ENCODE results near the gene BMP2K.

The BMP2K gene

GRCh38 chr4:78776079-78776728 lies at the start of gene BMP2K:
BMP2K (plus strand) TSS chr4:78776350; CDS start chr4:78776544, 194 bp downstream.
- DNase-seq = peak; percentile 55

GRCh38 chr4:78726546-78726945 lies 49.6 kb upstream of the BMP2K start:
- no peak for DNase-seq

GRCh38 chr4:78732332-78733104 lies 43.6 kb upstream of the BMP2K start:
- DNase-seq = no peak

DNA sequence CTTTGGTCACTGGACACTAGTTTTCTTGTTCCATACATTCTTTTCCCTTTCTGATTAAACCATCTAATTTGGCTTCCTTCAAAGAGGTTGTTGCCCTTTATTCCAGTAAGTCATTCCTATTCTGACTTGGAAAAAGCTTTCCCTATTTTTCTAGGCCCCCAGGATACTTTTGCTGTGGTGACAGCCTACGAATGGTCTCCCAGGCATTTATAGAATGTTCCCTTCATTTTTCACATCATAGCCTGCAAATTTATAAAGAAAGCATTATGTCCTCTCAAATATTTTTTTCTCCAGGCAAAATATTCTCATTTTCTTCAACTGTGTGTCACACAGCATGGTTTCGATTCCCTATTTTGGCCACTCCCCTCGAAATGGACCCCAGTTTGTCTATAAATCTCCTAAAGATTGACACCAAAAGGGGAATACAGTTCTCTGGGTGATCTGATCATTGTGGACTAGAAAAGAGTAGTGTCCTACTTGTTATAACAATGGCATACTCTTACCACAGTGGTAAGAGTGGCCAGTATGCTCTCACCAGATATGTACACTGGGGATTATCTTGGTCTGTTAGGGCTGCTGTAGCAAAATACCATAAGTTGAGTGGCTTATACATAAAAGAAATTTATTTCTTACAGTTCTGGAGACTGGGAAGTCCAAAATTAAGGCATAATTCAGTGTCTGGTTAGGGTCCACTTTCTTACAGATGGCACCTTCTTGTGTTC lies 41.5 kb upstream of the BMP2K start:
- no peak for DNase-seq

GRCh38 chr4:78735697-78736096 lies 40.5 kb upstream of the BMP2K start:
- DNase-seq = no peak

DNA sequence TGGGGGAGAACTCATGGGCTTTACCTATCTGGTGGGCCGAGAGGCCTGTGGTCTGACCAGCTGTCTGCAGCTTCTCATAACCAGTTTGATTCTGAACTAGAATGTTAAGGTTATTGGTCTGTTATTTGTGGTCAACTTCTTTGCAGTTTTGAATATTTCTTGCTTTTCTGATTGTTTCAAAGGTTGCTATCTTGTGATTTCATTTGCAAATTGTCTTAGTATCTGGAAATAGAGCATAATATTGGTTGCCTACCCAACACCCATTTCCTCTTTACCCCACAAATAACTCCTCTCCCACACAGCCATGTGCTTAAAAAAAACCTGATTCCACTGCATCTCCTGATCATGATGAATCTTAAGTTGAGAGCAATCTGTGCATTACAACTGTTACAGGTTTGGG lies 39.1 kb upstream of the BMP2K start:
- no peak for DNase-seq

DNA sequence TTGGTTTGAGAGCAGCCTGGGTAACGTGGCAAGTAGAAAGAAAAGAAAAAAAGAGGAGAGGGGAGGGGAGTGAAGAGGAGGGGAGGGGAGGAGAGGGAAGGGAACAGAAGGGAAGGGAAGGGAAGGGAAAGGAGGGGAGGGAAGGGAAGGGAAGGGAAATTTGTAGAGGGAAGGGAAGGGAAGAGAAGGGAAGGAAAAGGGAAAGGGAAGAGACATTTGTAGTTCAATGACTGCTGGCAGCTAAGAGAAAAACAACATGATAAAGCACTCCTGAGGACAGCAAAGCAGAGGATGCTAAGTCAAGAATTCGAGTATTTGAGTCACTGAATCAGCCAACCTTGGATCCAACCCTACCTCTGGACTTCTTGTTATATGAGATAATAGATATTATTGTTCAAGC lies 38.2 kb upstream of the BMP2K start:
- no peak for DNase-seq

DNA sequence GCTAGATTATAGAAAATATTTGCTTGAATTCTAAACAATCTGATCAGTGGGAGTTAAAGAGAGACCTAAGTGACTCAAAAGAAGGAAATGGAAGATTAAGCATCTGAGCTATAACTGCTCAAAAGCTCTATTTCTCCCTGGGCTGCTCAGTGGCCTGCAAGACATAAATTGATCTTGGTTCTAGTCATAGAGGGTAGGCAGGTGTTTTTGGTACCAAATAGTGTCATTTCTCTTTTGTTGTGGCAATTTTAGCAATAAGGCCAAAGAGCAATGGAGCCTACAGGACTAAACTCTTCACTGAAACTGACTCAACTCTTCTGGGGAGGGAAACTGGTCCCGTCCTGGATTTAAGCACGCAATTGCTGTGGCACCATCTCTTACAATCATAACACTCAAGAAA lies 33.9 kb upstream of the BMP2K start:
- no peak for DNase-seq

- no peak for DNase-seq
These were observed 28.7 kb upstream of the BMP2K start for GRCh38 chr4:78747475-78747922.

DNA sequence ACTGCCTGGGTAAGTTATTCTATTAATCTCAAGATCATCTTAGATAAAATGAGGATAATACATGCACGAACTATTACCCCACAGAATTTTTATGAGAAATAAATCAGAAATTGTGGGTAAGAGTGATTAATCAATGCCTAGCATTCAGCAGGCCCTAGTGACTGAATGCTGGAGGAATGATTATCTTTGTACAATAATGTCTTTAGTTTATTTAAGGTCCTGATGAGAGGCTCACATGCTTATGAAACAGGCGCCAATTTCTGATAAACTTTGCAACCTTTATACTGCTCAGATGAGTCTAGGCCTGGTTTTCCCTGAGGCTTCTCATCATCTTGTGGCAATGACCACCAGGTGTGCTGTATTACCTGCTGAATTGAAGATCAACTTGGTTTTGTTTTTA lies 27.8 kb upstream of the BMP2K start:
- no peak for DNase-seq

DNA sequence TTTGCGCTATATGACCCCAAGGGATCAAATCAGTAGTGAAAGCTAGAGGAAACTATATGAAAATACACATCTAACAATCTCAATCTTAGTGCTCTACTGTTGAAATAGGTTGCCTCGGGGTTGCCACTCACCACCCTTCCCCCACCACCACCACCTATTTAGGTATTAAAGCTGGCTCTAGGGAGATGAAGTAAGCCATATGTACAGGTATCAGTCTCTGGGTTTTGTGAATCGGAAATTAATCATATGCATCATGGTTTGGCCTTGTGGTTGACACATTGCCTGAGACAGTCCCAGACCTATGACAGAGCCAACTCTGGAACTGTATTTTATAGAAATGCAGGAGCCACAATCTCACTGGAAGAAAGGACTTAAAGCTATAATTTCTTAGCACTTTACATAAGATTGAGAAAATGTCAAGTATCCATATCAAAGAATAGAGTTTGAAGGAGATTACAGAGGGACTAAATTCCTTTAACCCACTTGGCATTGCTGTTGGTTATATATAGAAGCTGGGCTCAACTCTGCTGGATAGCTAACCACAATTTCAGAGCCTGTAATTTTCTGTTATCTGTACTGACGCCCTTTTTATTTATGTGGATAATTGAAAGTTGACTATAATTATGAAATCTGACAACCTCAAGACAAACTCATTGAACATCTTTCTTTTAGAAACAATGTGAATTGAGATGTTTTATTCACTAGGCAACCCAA lies 26.7 kb upstream of the BMP2K start:
- DNase-seq = no peak

GRCh38 chr4:78749972-78750727 lies 26.0 kb upstream of the BMP2K start:
- DNase-seq = no peak

- DNase-seq = no peak
These were observed 23.1 kb upstream of the BMP2K start for GRCh38 chr4:78753091-78753490.

GRCh38 chr4:78754872-78755271 lies 21.3 kb upstream of the BMP2K start:
- DNase-seq = no peak

- DNase-seq = no peak
These were observed 20.0 kb upstream of the BMP2K start for GRCh38 chr4:78756137-78756536.

DNA sequence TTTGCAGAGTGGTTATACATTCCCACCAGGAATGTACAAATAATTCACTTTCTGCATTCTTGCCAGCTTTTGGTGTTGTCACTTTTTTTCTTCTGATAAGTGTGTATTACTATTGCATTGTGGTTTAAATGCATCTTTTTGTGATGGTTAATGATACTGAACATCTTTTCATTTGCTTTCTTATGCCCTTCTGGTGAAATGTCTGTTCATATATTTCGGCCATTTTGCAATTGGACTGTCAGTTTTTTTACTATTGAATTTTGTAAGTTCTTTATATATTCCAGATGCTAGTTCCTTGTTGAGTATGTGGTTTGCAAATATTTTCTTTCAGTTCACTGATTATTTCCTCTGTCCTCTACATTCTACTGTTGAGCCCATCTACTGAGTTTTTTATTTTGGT lies 19.4 kb upstream of the BMP2K start:
- no peak for DNase-seq

DNA sequence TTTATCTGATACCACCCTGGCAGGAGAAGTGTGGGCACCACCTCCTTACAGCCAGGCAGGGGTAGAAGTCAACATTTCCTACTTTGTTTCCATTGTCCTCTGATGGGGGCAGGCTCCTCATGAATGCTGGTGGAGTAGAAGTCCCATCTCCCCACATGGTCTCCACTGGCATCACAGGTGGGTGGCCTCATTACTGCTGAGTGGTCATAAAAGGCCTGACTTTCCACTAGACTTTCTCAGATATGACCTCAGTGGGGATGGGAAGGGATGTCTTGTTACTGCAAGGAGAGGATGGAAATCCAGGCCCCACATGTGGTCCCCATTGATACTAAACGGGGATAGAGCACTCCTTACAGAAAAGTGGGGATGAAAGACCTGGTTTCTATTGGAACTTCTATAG lies 18.6 kb upstream of the BMP2K start:
- DNase-seq = no peak

- no peak for DNase-seq
These were observed 18.1 kb upstream of the BMP2K start for GRCh38 chr4:78758085-78758484.

DNA sequence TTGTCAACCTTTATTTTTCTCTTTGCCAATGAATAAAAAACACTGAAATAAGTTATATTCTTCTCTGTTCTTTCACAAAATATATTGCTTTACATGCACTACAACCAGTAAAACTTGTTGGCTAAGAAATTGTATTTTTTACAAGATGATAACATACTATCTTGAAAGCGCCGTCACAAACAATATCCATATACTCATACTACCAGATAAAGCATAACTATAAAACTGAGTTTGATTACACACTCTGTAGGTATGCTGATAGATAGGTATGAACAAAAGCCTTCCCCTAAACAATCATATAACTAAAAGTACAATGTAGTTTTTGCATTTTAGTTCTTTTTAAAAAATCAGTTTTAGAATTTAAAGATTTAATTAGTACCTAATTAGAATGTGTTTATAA lies 13.6 kb upstream of the BMP2K start:
- DNase-seq = no peak

DNA sequence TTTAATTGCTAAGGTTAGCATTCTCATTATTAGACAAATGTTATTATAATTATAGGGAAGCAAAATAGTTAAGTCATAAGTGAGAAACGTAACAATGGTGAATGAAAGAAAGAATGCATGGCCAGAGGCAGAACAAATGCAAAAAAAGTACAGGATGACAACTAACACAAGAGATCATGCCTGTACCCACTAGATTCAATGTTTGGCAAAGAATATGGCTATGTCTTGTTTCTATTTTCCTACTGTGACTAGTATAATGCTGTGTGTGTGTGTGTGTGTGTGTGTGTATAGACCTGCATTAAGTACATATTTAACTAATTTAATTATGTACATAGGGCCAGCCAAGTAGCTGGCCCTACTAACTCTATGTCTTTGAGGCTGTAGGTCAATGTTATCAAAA lies 12.9 kb upstream of the BMP2K start:
- DNase-seq = no peak

- no peak for DNase-seq
These were observed 12.3 kb upstream of the BMP2K start for GRCh38 chr4:78763763-78764387.

GRCh38 chr4:78764498-78764961 lies 11.6 kb upstream of the BMP2K start:
- no peak for DNase-seq

Data from NCI-H526 treated with DMSO at 0.1 percent for 48 hours (cell line).